ENCODE results near the gene ALG9.

DNA sequence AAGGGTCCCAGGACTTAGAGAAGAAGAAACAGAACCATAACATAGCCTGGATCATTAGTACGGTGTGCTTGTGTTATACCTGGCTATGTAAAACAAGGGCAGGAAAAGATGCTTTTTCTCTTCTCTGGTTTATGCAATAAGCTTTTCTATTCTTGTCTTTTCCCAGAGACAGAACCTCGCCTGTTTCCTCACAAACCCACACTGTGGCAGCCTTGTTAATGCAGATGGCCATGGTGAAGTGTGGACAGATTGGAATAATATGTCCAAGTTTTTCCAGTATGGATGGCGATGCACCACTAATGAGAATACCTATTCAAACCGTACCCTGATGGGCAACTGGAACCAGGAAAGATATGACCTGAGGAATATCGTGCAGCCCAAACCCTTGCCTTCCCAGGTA, 10.8 kb upstream of the ALG9 start:
- TF ChIP-seq, protein P1, sequence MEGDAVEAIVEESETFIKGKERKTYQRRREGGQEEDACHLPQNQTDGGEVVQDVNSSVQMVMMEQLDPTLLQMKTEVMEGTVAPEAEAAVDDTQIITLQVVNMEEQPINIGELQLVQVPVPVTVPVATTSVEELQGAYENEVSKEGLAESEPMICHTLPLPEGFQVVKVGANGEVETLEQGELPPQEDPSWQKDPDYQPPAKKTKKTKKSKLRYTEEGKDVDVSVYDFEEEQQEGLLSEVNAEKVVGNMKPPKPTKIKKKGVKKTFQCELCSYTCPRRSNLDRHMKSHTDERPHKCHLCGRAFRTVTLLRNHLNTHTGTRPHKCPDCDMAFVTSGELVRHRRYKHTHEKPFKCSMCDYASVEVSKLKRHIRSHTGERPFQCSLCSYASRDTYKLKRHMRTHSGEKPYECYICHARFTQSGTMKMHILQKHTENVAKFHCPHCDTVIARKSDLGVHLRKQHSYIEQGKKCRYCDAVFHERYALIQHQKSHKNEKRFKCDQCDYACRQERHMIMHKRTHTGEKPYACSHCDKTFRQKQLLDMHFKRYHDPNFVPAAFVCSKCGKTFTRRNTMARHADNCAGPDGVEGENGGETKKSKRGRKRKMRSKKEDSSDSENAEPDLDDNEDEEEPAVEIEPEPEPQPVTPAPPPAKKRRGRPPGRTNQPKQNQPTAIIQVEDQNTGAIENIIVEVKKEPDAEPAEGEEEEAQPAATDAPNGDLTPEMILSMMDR (conservative IDR thresholded peaks at IDR 0.05 in 1 of 2, IDR thresholded peaks at IDR 0.05 in 1 of 2; ENCODE audit: low read depth in 1 of 2, low read length in 2 of 2), result no peak
- TF ChIP-seq EZH2 (IDR thresholded peaks at IDR 0.05; ENCODE audit: low read length, missing control alignments), result no peak
